K562 (cell line): ENCODE data around the gene IGF2BP3. TPM values are rescaled to one million over a fixed set of nuclear protein-coding genes. Genes with fewer than 3 reads are reported as not detected.
A peak's percentile ranks its signal among the peaks of the same experiment; 100 is the strongest.

Experiments used
- NONO ChIP-seq, 2 experiments: fragments of 200-400 bp in 1 of 2; fragments of 450-650 bp in 1 of 2; formaldehyde crosslinking in 1 of 2; IDR thresholded peaks; 2 replicates each; pipeline ENCODE4 v1.6.1; 2017; ENCODE audit warnings: low read depth in 2 of 2, mild to moderate bottlenecking in 2 of 2, moderate library complexity in 2 of 2, low read length in 1 of 2
- POLR3G ChIP-seq: IDR thresholded peaks from 2 replicates; pipeline ENCODE4 v1.6.1; 2011; ENCODE audit not compliant: insufficient read length, insufficient replicate concordance; ENCODE audit errors: extremely low read depth
- SP2 ChIP-seq: IDR thresholded peaks from 2 replicates; pipeline ENCODE4 v1.6.1; 2011; ENCODE audit warnings: mild to moderate bottlenecking, low read depth, low read length, moderate library complexity; ENCODE audit not compliant: poor library complexity, severe bottlenecking; ENCODE audit errors: extremely low read depth
- STAG1 ChIP-seq: sonication (generic); formaldehyde crosslinking; IDR thresholded peaks from 2 replicates; pipeline ENCODE4 v1.5.0; 2020; ENCODE audit warnings: missing genetic modification reagents, borderline replicate concordance
- TCFL5 ChIP-seq: fragments of 250-450 bp; sonication (Bioruptor Pico); conservative IDR thresholded peaks from 2 replicates; pipeline ENCODE4 v1.6.1; 2021; ENCODE audit warnings: mild to moderate bottlenecking, moderate library complexity, matching md5 sums
- ZC3H4 ChIP-seq: sonication (generic); formaldehyde crosslinking; IDR thresholded peaks from 2 replicates; pipeline ENCODE4 v1.9.0; 2021; ENCODE audit warnings: missing genetic modification reagents, borderline replicate concordance
- ZNF507 ChIP-seq: conservative IDR thresholded peaks from 2 replicates; pipeline ENCODE4 v1.6.1; 2017; ENCODE audit warnings: missing genetic modification characterization, missing compliant biosample characterization
- polyA plus RNA-seq, 8 experiments: library from polyadenylated mRNA; depleted of rRNA in 4 of 8; stranded (reverse) in 5 of 8; unstranded in 3 of 8; fragments of >200 nt; fragmentation: Nextera tagmentation in 2 of 8; fragmentation: Illumina TruSeq in 1 of 8; extraction: Ambion mirVana in 2 of 8; extraction: Trizol in 1 of 8; gene quantifications; 2 replicates each; pipeline versions ENCODE4 v1.2.1 to v1.2.3, GENCODE V29; 2011 to 2014; ENCODE audit warnings: inconsistent platforms in 1 of 8, missing spikeins in 1 of 8
- total RNA-seq, 7 experiments: library from RNA; depleted of rRNA in 6 of 7; stranded (reverse); fragments of >200 nt in 6 of 7; fragmentation: Illumina TruSeq in 2 of 7; extraction: Trizol in 2 of 7; gene quantifications; 2 replicates each; pipeline versions ENCODE4 v1.2.1 to v1.2.3, GENCODE V29; 2011 to 2021; ENCODE audit warnings: low replicate concordance in 1 of 7
- TF ChIP-seq, protein P1 (sequence below): fragments of 450-650 bp; IDR thresholded peaks from 2 replicates; pipeline ENCODE4 v1.6.1; 2016
- TF ChIP-seq, protein P2 (sequence below): sonication (generic); formaldehyde crosslinking; IDR thresholded peaks from 2 replicates; pipeline ENCODE4 v1.8.1; 2023; ENCODE audit warnings: mild to moderate bottlenecking, missing genetic modification reagents
- TF ChIP-seq, protein P3 (sequence below): fragments of 450-650 bp; IDR thresholded peaks from 2 replicates; pipeline ENCODE4 v1.6.1; 2016; ENCODE audit warnings: antibody characterized with exemption
- TF ChIP-seq, protein P4 (sequence below): fragments of 450-650 bp; IDR thresholded peaks from 2 replicates; pipeline ENCODE4 v1.6.1; 2016; ENCODE audit warnings: missing biosample characterization, missing genetic modification characterization

IGF2BP3 gene
- total and polyA plus RNA-seq, 9 of the 15 experiments (the other 6 are each of a cell fraction or from before 2014, with no cell fraction given): 8.4 to 88.1 (median 61.2) TPM

DNA sequence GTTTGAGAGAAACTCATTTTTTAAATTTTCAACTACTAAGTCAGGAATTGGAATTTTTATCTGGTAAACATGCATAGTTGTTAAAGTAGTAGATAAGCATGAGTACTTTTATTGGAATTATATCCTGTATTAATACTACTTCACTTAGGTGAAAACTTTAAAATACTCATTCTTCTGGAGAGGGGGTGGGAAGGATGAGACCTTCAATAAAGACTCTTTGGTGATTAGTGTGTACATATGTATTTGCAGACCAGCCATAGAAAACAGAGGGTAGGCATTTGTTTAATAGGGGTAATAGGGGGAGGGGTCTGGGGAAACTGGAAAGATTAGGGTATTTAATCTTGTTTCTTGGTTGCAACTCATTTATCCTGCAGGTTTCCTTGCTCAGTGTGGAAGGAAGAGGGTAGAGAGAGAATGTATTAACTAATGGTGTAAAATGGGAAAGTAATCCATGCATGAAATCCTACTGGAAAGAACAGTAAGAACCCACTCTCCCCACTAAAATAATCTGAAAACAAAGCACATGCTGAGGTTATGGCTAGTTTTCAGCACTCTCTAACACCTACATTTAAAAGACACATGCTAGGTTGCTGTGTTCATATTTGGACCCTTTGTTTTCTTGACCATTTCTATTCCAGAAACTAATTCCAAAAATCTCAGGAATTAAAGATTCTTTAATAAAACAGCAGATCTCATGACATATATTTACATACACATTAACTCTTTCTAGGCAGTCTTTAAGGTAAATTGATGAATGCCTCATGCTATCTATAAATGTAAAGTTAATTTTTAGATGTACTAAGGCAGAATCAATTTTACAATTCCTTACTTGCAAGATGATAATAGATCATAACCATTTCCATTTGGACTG is 6.2 kb upstream of the IGF2BP3 start (continued):
- TF ChIP-seq, protein P1, sequence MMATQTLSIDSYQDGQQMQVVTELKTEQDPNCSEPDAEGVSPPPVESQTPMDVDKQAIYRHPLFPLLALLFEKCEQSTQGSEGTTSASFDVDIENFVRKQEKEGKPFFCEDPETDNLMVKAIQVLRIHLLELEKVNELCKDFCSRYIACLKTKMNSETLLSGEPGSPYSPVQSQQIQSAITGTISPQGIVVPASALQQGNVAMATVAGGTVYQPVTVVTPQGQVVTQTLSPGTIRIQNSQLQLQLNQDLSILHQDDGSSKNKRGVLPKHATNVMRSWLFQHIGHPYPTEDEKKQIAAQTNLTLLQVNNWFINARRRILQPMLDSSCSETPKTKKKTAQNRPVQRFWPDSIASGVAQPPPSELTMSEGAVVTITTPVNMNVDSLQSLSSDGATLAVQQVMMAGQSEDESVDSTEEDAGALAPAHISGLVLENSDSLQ: no peak
- TF ChIP-seq, protein P2, sequence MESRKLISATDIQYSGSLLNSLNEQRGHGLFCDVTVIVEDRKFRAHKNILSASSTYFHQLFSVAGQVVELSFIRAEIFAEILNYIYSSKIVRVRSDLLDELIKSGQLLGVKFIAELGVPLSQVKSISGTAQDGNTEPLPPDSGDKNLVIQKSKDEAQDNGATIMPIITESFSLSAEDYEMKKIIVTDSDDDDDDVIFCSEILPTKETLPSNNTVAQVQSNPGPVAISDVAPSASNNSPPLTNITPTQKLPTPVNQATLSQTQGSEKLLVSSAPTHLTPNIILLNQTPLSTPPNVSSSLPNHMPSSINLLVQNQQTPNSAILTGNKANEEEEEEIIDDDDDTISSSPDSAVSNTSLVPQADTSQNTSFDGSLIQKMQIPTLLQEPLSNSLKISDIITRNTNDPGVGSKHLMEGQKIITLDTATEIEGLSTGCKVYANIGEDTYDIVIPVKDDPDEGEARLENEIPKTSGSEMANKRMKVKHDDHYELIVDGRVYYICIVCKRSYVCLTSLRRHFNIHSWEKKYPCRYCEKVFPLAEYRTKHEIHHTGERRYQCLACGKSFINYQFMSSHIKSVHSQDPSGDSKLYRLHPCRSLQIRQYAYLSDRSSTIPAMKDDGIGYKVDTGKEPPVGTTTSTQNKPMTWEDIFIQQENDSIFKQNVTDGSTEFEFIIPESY (CRISPR knock-in tag): no peak
- TF ChIP-seq STAG1 (no peak), ZNF507 (tag) (no peak), POLR3G (no peak), NONO (IDR thresholded peaks at IDR 0.05; ENCODE audit: low read depth in 2 of 2, low read length in 1 of 2) (0 out of 4 replicates have a peak, but pooled peaks of 1 of the 2 experiments have one; percentile 20), ZC3H4 (CRISPR knock-in tag) (no peak), TCFL5 (CRISPR knock-in tag) (no peak), SP2 (no peak)
- TF ChIP-seq, protein P3, sequence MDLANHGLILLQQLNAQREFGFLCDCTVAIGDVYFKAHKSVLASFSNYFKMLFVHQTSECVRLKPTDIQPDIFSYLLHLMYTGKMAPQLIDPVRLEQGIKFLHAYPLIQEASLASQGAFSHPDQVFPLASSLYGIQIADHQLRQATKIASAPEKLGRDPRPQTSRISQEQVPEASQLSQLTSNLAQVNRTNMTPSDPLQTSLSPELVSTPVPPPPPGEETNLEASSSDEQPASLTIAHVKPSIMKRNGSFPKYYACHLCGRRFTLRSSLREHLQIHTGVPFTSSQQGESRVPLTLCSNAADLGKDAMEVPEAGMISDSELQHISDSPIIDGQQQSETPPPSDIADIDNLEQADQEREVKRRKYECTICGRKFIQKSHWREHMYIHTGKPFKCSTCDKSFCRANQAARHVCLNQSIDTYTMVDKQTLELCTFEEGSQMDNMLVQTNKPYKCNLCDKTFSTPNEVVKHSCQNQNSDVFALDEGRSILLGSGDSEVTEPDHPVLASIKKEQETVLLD: no peak
- TF ChIP-seq, protein P4, sequence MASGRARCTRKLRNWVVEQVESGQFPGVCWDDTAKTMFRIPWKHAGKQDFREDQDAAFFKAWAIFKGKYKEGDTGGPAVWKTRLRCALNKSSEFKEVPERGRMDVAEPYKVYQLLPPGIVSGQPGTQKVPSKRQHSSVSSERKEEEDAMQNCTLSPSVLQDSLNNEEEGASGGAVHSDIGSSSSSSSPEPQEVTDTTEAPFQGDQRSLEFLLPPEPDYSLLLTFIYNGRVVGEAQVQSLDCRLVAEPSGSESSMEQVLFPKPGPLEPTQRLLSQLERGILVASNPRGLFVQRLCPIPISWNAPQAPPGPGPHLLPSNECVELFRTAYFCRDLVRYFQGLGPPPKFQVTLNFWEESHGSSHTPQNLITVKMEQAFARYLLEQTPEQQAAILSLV (tag): no peak
